Peyer's patch (tissue), 4 donors: Measurements from ENCODE around the gene TOMM6. TPM values are rescaled to one million over a fixed set of nuclear protein-coding genes. Genes with fewer than 3 reads are reported as not detected.

Experiments used
- DNase-seq, 3 donors: peaks; one replicate each; pipeline ENCODE4 v3.0.0-alpha.2; 2017 to 2019
- H3K27ac ChIP-seq, 4 donors: fragments of 200-600 bp; sonication (generic); one replicate each; pipeline ENCODE4 v1.5.1; 2016 to 2019
- H3K27me3 ChIP-seq, 2 donors: fragments of 200-600 bp; sonication (generic); one replicate each; pipeline ENCODE4 v1.5.1; 2019
- H3K36me3 ChIP-seq, 3 donors: fragments of 200-600 bp; sonication (generic); one replicate each; pipeline ENCODE4 v1.5.1; 2016 to 2019
- H3K4me1 ChIP-seq, 4 donors: fragments of 200-600 bp; sonication (generic); one replicate each; pipeline ENCODE4 v1.5.1; 2016 to 2019
- H3K4me3 ChIP-seq, 4 donors: fragments of 200-600 bp; sonication (generic); 1 replicate in 3 of 4; 2 replicates in 1 of 4; pipeline ENCODE4 v1.5.1; 2016 to 2019; ENCODE audit warnings: mild to moderate bottlenecking in 1 of 4
- H3K9me3 ChIP-seq, 4 donors: fragments of 200-600 bp; sonication (generic); one replicate each; pipeline ENCODE4 v1.5.1; 2016 to 2019; ENCODE audit warnings: mild to moderate bottlenecking in 1 of 4
- POLR2A ChIP-seq, 2 donors: fragments of 450-650 bp; IDR thresholded peaks; one replicate each; pipeline ENCODE4 v1.5.1; 2017; ENCODE audit warnings: antibody characterized with exemption in 2 of 2, mild to moderate bottlenecking in 2 of 2, moderate library complexity in 2 of 2
- total RNA-seq, 4 donors: library from RNA; depleted of rRNA; stranded (reverse); fragments of >200 nt; gene quantifications; one replicate each; pipeline ENCODE4 v1.1.0, GENCODE V29; 2016
- TF ChIP-seq, protein P1 (sequence below), 6 experiments: fragments of 450-650 bp in 4 of 6; fragments of 200-600 bp in 2 of 6; sonication (generic) in 1 of 6; IDR thresholded peaks; one replicate each; pipeline ENCODE4 v1.5.1; 2017 to 2019; ENCODE audit warnings: antibody characterized with exemption in 6 of 6, mild to moderate bottlenecking in 3 of 6, moderate library complexity in 1 of 6

Gene TOMM6
- total RNA-seq, 4 donors from 2014 or later: 36.7 to 72.6 (median 62.4) TPM

DNA sequence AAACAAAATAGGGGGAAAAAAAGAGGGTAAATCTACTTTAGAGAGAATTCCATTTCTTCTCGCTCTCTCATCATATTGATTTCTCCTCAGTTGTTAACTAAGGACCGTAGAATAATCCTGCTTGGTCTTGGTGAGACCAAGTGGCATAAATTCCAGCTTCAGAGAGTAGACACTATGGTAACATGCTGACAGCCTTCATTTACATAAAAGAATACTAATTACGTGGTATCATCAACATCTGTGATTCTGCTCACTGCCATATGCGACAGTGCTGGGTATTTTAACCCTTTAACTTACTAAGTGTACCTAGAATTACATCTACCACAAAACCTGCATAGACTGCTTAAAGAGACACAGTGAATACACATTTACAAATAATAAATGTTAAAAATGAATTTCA, 27.1 kb downstream of the TOMM6 start:
- Histone ChIP-seq H3K27me3 (no peaks in the 10 kb centered on the region), H3K27ac (no peak overlapping the region), H3K4me3 (no peak overlapping the region), H3K9me3 (no peaks in the 10 kb centered on the region), H3K36me3 (no peaks in the 10 kb centered on the region), H3K4me1 (no peaks in the 10 kb centered on the region)
- TF ChIP-seq, protein P1, sequence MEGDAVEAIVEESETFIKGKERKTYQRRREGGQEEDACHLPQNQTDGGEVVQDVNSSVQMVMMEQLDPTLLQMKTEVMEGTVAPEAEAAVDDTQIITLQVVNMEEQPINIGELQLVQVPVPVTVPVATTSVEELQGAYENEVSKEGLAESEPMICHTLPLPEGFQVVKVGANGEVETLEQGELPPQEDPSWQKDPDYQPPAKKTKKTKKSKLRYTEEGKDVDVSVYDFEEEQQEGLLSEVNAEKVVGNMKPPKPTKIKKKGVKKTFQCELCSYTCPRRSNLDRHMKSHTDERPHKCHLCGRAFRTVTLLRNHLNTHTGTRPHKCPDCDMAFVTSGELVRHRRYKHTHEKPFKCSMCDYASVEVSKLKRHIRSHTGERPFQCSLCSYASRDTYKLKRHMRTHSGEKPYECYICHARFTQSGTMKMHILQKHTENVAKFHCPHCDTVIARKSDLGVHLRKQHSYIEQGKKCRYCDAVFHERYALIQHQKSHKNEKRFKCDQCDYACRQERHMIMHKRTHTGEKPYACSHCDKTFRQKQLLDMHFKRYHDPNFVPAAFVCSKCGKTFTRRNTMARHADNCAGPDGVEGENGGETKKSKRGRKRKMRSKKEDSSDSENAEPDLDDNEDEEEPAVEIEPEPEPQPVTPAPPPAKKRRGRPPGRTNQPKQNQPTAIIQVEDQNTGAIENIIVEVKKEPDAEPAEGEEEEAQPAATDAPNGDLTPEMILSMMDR (IDR thresholded peaks at IDR 0.05): no peak
- TF ChIP-seq POLR2A (IDR thresholded peaks at IDR 0.05): no peak
- no peak for DNase-seq

DNA sequence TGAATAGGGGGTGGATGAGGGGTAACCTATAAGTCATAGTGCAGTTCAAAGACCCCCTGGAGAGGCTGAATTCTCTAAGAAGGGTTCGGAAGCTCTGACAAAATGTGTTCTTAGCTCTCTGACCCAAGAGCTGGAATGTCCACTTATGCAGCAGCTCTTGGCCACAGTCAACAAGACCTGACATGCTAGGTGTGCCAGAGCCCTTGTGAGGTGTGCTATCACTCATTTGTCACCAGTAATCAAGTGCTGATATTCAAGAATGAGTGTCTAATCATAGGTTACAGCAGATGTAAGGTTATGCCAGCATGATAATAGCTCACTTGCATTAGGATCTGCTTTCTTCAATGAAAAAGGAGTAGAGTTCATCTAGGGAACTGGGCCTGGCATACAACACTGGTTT, 28.1 kb downstream of the TOMM6 start:
- no peak for DNase-seq
- no peaks in the 10 kb centered on the region for H3K9me3 ChIP-seq
- no peak overlapping the region for H3K27ac ChIP-seq
- no peaks in the 10 kb centered on the region for H3K27me3 ChIP-seq
- no peak overlapping the region for H3K4me3 ChIP-seq
- no peaks in the 10 kb centered on the region for H3K36me3 ChIP-seq
- no peaks in the 10 kb centered on the region for H3K4me1 ChIP-seq
- TF ChIP-seq, protein P1 (IDR thresholded peaks at IDR 0.05): no peak

DNA sequence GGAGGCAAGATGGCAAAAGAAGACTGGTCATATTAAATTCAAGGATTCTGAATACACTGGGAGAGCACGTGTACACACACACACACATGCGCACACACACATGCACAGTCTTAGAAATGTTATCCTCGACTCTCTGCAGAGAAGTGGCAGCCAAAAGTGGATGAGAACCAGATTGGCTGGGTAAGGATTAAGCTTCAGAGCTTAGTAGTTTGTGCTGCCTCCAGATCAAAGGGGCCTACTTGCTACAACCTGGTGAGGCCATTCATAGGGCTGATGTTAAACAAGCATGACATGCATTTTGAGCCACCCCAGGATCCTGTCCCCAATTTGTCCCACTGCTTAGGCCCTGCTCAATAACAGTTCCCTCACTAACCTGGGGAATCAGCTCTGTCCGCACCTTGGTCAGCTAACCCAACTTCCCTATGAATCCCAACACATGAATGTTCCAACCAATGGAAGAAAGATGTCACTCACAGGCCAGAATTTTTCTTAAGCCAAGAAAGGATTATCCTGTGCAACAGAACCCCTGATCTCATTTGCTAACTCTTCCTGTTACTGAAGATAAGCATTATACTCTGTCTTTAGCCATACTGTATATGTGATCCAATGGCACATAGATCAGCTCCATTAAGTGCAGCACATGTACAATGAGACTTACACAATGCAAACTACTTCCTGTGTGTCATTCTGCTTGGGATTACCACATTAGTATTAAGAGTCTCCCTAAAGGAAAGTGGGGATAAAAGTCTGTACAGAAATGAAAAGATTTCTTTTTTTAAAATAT, 31.0 kb downstream of the TOMM6 start:
- Histone ChIP-seq H3K27ac (no peak overlapping the region), H3K9me3 (no peaks in the 10 kb centered on the region), H3K27me3 (no peaks in the 10 kb centered on the region), H3K4me1 (no peaks in the 10 kb centered on the region), H3K36me3 (no peaks in the 10 kb centered on the region), H3K4me3 (no peak overlapping the region)
- no peak for TF ChIP-seq POLR2A (IDR thresholded peaks at IDR 0.05)
- TF ChIP-seq, protein P1 (IDR thresholded peaks at IDR 0.05): no peak
- no peak for DNase-seq

DNA sequence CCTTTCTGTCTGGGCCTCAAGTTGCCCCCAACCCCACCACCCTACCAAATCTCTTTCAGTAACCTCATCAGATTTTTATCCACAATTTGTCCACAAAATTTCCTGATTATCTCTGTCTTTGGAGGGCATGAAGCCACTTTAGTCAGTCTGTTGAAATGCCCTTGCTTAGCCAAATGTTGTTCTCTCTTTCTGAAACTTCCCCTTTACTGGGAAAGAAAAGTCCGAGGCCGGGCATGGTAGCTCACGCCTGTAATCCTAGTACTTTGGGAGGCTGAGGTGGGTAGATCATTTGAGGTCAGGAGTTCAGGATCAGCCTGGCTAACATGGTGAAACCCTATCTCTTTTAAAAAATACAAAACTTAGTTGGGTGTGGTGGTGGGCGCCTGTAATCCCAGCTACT, 33.8 kb downstream of the TOMM6 start:
- TF ChIP-seq, protein P1 (IDR thresholded peaks at IDR 0.05): no peak
- Histone ChIP-seq H3K4me3 (no peak overlapping the region), H3K36me3 (no peaks in the 10 kb centered on the region), H3K27me3 (no peaks in the 10 kb centered on the region), H3K27ac (no peak overlapping the region), H3K4me1 (no peaks in the 10 kb centered on the region), H3K9me3 (no peaks in the 10 kb centered on the region)
- no peak for DNase-seq

DNA sequence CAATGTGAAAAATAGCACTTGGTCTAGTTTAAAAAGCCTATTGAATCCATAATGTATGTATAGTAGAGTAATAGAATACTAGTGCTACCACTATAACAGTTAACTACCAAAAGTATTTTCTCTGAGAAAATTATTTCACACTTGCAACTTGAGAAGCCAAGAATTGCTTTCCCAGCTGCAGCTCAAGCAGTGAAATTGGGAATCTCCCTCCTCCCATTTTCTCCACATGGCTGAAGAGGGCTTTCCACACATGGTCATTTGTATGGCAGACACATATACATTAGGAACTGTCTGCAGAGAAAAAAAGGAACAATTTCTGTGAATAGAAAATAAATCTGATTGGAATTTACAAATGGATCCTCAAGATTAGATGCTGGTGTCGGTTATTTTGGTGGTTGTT, 34.5 kb downstream of the TOMM6 start:
- no peak overlapping the region for H3K4me3 ChIP-seq
- no peak overlapping the region for H3K27ac ChIP-seq
- TF ChIP-seq, protein P1 (IDR thresholded peaks at IDR 0.05): no peak
- TF ChIP-seq POLR2A (IDR thresholded peaks at IDR 0.05): no peak
- no peaks in the 10 kb centered on the region for H3K27me3 ChIP-seq
- H3K4me1 ChIP-seq: no peaks in the 10 kb centered on the region
- DNase-seq: no peak
- H3K9me3 ChIP-seq: no peaks in the 10 kb centered on the region
- H3K36me3 ChIP-seq: no peaks in the 10 kb centered on the region
